Glomerular visceral epithelial cell (primary cell): ENCODE measurements around the gene MAPRE3.
"Not testable (repeated sequence)": the region's sequence is repeated elsewhere in the genome, so short reads cannot be mapped to it uniquely, and the experiment has no call there.

Source experiments
- DNase-seq: peaks from one replicate; pipeline ENCODE4 v3.0.0-alpha.2; 2016; ENCODE audit errors: extremely low spot score

Gene MAPRE3

DNA sequence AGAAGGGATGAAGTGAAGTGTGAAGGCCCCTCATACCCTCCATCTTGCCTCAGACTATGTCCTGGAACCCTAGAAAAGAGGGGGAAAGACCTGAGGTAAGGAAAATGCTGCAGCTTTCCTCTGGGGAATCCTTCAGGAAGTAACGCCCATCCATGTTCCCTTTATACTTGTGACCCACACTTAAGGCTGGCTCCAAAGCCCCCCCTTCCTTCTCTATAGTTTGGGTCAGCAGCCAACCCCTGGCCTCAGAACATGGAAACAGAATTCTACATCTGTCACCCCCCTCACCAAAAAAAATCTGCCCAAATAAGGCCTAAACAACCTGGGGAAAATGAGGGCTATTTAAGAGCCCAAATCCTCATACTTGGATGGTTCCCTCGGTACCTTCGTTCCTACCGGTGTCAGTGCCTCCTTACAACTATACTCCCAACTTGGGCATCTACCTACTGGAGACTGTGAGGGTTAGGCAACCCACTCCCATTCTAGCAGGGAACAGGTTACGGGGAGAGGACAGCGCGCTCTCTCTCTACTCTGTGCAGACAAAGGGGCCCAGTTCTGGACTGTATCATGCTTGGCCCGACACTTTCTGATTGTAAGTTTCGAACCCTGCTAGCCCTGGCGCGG lies 100.3 kb downstream of the MAPRE3 start:
- no peak for DNase-seq

DNA sequence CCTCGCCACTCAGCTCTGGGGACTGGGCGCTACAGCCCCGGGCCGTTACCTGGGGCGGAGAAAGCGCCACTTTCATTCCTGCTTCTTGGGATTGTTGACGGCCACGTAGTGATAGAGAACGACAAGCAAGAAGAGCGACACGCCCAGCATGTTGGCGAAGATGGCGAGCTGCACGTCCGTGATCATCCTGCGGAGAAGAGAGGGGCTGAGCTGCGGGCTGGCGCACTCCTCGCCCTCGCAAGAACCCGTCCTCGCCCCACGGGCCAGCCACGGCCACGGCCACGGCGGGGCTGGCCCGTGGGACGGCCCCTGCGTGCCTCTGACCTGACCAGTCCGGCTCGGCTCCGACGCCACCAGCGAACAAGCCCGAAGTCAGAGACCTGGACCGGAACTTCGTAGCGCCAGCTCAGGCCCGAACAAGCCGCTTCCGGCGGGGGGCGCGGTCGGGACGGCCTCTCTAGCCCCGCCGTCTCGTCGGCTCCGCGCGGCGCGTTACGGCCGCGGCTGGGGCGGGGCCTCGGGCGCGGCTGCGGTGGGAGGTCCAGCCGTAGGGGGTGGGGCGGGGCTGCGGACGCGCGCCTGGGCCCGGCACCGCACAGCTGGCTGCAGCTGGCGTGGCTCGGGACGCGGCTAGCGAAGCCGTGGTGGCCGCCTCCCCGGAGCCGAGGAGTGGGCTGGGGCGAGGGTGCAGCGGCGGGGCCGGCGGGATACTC lies 101.0 kb downstream of the MAPRE3 start, which contains the start of gene OST4:
TSS of gene OST4 (minus strand) at position 378 of the 713 bp plus-strand sequence.
- peak; percentile 88 for DNase-seq

DNA sequence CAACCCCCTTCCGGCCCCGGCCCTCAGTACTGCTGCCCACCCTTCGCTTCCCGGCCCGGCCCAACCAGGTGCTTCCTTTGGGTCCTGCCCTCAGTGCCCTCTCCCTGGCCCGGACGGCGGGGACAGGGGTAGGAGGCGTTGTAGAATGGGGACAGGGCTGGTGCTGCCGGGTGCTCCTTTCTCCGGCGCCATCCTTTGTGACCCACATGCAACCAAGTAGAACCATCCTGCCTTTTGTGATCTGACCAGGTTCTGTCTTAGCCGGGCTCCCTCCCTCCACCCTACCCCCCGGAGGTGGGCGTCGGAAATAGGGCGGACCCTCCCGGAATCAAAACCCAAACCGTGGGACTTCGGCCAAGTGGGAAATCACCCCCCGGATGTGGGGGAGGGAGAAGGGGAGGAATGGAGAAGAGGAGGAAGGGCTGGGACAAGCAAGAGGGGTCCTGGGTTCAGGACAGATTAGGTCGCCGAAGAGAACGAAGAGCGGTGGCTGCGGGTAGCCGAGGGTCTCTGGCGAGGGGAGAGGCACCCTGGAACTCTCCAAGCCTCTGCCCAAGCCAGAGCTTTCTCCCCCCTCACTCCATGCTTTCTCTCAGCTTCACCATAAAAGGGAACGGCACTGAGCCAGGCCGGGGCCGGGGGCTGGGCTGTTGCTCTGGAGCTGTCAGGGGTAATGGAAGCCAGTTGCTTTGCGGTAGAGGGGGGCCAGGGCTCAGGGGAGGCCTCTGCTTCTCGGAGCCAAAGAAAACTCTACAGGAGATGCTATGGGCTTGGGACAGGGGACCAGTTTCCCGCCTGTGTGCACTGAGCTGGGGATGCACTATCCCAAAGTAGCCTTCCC lies 101.8 kb downstream of the MAPRE3 start:
- no peak for DNase-seq

DNA sequence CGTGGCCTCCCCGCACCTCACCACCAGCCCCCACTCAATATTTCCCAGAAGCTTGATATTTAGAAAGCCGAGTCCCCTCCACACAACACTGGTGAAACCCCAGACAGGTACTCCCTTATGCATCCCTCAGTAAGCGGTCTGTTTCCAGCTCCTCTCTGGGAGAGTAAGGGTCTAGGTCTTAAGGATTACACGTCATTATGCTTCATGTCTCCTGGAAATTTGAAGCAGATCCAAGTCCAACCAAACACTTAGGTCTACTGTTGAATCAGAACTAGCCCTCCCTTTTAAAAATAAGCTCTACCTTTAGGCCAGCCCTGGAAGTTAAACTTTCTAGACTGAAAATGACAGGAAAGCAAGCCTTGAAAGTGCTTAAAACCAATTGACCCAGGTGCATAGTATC lies 102.5 kb downstream of the MAPRE3 start:
- no peak for DNase-seq

DNA sequence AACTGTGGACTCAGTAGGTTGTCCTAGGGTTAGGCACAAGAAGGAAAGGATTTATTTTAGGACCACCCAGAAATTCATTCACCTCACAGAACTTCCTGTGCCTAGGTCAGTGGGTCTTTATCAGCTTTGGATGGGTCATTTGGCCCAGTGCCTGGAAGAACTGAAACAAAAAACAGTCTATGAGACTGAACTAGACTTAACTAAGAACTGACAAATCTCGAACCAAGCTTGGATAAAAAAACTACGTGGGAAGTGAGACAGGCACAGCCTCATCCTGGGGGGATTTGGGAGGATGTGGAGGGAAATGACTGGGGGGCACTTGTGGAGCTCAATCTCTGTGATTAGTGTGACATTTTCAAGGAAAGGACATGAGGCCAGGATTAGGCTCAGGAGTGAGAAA lies 103.3 kb downstream of the MAPRE3 start:
- no peak for DNase-seq

DNA sequence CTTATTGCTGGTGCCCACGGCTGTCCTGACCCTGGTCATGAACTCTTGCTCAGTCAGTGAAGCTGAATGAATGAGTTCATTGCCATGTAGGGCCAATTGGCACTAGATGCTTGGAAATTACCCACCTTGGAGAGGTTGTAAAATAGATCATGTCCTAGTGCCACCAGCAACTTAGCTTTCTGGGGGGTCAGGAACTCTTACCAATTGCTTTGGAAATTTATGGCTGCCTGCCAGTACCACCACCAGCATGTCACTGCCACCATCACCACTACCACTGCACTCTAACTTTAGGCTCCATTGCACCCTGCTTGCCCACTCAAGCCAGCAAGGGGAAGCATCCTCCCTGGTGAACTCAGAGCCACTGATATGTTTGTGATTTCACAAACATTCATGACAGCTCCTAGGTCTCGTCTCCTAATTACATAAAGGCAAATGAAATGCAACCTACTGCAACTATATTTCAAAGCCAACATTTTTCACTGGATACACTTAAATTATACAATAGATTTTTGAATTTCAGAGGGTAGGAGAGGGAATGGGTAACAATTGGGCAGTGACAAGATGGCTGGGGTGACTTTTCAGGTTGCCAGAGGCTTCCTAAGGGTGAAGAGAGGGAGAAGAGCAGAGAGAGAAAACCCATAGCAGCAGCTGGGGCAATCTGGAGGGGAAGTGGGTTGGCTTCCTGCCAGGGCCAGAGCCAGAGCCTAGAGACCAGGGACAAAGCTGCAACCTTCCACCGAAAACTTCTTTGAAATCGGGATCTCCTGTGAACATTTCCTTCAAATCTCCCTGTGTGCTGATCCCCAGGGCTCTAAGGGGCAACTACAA lies 104.5 kb downstream of the MAPRE3 start:
- no peak for DNase-seq

DNA sequence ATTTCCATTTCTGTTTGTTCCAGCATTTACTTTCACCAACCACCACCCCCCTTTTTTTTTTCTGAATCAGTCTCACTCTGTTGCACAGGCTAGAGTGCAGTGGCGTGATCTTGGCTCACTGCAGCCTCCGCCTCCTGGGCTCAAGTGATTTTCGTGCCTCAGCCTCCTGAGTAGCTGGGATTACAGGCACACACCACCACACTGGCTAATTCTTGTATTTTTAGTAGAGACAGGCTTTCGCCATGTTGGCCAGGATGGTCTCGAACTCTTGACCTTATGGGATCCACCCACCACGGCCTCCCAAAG lies 105.1 kb downstream of the MAPRE3 start:
- not testable (repeated sequence) for DNase-seq

DNA sequence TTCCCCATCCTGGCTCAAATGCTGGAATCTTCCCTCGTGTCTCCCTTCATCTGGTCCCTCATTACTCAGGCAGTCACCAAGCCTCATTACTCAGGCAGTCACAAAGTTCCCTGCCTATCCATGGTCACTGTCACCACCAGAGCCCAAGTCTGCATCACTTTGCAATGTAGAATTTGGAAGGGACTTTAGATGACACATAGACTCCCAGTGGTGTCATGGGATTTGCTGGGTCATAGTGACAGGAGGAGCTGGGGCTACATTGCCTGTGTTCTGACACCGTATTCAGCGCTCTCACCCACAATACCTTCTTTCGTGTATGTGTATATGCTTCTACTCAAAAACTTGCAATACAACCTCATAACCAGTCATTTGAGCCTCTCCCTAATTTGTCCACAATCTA lies 105.9 kb downstream of the MAPRE3 start:
- no peak for DNase-seq
